GM19397 (cell line): Measurements from ENCODE around the gene IGSF9.

Experiments used
- ATAC-seq: cut with Tn5 transposase; IDR thresholded peaks from one replicate; pipeline ENCODE4 v1.9.1; 2021; ENCODE audit warnings: mild to moderate bottlenecking, moderate library complexity; ENCODE audit not compliant: unreplicated experiment

Gene IGSF9

GRCh38 chr1:159934136-159935039 is 11.0 kb downstream of the IGSF9 start:
- ATAC-seq = no peak

DNA sequence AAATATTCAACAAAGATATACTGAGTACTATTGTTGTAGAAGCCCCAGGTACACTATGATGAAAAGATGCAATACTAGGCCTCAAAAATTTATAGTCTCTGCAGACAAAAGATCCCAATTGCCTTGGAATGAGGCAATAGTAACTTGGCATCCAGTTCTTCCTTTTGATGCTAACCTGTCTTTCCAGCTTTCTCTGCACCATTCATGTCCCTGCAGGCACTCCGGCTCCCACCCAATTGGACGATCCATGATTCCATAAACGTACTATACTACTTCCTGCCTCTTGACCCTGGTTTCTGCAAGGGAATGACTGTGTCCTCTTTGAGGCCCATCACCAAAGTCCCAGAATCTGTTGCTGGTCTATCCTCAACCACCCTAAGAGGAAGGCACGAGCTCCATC is 12.1 kb downstream of the IGSF9 start:
- ATAC-seq = no peak

DNA sequence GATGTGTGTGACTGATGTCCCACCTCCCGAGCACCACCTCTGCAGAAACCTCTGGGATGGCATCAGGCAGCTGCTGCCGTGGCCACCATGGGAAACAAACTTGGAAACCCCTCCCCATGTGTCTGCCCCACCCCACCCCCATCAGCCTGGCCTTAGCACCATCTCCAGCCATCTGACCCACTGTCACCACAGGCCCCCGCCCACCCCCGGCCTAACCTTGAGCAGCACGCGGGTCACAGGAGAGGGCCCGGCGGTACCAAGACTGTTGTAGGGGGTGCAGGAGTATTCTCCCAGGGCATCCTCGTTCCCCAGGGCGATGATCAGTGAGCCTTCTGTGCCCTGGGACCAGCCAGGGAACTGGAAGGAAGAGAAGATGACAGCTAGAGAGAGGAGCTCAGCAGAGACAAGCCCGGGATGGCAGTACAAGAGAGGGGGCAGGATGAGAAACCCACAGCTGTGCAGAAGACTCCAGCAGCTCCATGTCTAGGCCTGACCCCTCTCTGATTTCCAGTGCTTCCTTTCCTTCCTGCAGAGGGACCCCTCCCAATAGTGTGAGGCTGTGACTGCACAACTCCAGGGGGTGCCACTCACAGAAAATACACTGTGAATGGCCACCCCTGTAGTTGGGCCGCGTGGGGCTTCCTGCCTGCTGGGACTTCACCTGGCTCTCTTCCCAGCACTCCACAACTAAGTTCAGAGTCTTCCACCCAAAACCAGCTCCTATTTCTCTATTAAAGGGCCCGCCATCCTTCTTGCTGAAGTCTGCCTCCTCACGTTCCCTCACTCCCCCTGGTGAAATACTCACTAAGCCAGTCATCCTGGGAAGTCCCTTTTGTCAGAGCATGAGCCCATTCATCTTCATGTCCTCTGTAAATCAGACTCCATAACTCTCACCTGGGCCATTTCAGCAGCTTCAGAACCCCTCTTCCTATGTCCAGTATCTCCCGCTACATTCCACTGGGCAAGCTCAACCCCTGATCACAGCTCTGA is 12.8 kb downstream of the IGSF9 start:
- no peak for ATAC-seq

- ATAC-seq = no peak
These were observed 13.6 kb downstream of the IGSF9 start for GRCh38 chr1:159931795-159932173.

- no peak for ATAC-seq
These were observed 14.2 kb downstream of the IGSF9 start for GRCh38 chr1:159931101-159931794.

DNA sequence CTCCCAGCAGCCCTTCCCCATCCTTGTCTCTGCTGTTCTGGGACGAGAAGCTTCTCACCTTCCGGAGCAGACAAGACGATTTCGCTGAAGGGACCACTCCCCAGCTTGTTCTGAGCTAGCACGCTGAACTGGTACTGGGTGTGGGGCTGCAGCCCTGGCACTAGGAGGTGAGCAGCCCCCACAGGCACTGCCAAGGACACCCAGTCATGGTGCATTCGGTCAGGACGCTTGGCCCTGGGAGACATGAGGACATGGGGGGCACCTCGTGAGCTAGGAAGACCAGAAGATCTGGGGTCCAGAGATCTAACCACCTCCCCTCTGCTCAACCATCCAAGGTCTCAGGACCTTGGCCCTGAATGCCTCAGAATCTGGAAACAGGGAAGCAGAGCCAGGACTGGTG is 14.8 kb downstream of the IGSF9 start:
- ATAC-seq = no peak

GRCh38 chr1:159930216-159930615 is 15.2 kb downstream of the IGSF9 start:
- ATAC-seq = no peak

DNA sequence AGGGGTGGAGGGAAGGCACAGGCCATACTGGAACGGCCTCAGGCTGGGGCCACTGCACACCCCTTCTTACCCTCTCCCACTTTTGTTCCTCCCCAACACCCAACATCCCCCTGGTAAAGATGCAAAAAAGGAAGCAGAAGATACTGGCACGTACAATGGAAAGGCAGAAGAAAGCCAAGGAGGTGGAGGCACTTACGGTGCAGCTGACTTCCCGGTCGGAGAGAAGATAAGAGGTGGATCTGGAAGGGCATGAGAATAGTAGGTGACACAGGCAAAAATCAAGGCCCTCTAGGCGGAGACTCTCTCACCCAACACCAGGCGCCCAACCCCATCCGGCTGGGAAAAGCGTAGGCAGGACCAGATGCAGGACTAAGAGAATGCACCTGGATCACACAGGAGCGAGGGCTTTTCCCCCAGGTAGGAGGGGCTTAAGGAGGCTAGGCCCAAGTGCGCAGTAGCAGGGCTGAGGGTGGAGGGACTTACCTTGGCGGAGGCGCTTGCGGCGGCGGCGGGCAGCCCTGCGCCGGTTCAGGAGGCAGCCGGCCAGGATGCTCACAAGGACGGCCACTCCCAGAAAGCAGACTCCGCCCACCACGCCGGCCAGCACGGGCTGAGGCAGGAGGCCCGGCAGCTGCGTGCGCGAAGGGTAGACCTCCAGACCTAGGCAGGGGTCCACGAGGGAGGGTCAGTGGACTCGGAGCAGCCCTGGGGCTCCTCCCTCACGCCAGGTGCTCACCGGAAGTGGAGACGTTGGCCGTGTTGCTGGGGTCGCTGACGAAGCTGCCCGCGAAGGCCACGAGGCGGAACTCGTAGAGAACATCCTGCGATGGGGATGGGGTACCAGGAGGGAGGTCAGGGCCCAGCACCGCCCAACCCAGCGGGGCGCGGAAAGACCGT is 16.0 kb downstream of the IGSF9 start:
- ATAC-seq = no peak

- ATAC-seq = no peak
These were observed 16.8 kb downstream of the IGSF9 start for GRCh38 chr1:159928491-159929050.

DNA sequence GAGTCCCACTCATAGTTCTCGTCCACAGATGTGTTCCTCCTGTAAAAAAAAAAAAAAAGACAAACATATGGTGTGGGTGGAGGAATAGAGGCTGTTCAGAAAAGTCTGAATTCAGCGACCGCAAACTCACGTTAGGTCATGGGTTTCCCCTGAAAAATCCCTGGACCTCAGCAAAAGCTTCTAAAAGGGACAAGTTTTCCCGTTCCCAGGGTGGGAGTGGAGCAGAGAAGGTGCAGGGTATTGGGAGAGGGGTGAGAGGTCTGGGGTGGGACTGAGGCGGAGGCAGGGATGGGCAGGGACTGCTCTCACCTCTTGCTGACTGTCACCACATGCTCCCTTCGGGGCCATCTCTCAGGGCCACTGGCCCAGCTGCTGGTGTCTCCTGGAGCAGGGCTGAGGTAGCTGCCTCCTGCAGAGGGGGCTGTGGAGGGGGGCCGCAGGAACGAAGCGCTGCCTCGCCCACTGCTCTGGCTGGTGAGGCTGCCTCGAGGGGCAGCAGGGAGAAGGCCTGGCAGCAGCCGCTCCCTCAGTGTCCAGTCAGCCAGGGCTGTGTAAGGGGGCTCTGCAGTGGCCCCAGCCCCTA is 17.5 kb downstream of the IGSF9 start:
- no peak for ATAC-seq

DNA sequence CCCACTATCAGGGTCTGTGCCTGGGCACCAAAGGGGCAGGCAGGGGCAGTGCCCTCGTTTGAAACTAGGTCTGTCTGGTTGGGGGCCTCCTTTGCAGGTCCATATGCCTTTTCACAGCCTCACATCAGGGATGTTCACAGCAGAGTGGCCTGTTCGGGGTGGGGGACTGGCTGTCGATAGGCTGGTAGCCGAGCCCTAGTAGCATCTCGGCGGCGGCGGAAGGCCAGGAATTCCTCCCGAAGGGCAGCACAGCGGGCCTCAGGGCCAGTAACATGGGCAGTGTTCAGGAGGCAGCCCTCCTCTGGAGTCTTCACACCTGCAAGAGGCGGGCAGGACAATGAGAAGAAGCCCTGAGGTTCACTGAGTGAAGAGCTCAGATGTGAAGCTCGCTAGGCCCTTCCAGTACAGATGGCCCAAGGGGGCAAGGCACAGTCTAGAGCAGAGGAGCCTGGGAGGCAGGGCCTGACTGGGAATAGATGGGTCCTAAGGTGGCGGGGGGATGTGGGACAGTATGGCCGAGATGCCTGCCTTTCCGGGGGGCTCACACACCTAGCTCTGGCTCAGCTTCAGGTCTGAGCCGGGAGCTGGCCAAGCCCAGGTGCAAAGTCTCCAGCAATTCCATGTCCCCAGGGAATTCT is 18.1 kb downstream of the IGSF9 start:
- no peak for ATAC-seq

DNA sequence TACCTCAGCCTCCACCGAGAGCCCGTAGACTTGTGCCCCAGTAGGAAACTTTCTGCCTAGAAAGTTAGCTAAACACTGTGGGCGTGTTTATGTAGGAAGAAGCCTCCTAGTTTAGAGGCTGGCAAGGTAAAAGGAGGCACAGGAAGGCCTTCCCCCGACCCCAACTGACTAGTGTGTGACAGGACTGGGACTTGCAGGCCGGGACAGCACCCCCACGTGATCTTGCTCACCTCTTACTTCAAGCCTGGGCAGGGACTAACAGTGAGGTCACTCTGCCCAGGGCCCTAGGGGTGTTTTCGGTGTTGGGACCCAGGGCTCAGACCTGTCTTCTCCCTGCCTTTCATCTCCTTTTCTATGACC is 19.7 kb downstream of the IGSF9 start:
- ATAC-seq = peak; percentile 0

DNA sequence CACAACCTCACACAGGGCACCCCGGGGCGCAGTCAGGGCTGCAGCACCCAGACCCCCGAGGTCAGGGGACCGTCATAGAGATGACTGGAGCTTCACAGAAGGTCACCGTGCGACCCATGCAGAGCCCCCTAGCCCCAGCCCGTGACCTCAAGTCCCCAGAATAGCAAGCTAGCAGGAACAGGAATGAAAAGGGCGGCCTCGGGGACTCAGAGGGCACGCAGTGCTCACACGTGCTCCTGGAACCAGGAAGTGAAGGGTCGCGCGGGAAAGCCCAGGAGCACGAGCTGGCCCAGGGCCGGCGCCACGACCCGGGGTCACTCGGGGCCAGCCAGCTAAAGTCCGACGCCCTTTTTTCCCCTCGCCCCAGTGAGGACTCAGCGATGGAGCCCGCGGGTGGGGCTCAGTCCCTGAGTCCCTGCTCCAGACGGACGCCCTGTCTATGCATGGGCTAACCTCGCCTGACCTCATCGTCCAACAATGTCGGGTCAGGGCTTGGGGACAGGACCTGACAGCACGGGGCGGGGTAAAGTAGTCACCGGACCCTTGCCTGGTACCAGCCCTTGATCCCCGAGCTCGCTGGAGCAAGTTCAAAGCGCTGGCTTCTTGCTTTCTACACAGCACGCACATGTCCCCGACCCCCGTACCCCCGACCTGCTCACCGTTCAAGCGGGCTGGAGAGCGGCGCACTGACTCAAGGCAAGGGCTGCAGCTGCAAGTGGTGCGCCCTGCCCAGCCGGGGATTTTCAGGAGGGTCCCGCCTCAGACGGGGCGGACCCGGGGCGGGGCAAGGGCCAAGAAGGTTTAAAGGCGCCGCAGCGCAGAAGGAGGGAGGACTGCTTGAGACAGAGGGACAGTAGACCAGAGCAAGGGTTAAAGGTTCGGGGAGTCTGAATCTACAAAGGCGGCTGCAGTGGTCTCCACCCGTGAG is 20.4 kb downstream of the IGSF9 start, which contains the start of gene TAGLN2:
Gene TAGLN2, minus strand, starts transcription at position 717 of the 928 bp plus-strand sequence. CDS start 4,998 bp downstream, outside the sequence.
- ATAC-seq = peak; percentile 65

- peak; percentile 11 for ATAC-seq
These were observed 21.2 kb downstream of the IGSF9 start for GRCh38 chr1:159924025-159924790.

- ATAC-seq = peak; percentile 32
These were observed 22.0 kb downstream of the IGSF9 start for GRCh38 chr1:159923203-159924024.
